Measurements from ENCODE around the gene IL9R.
"Not testable (repeated sequence)": the region's sequence is repeated elsewhere in the genome, so short reads cannot be mapped to it uniquely, and the experiment has no call there.

The IL9R gene

DNA sequence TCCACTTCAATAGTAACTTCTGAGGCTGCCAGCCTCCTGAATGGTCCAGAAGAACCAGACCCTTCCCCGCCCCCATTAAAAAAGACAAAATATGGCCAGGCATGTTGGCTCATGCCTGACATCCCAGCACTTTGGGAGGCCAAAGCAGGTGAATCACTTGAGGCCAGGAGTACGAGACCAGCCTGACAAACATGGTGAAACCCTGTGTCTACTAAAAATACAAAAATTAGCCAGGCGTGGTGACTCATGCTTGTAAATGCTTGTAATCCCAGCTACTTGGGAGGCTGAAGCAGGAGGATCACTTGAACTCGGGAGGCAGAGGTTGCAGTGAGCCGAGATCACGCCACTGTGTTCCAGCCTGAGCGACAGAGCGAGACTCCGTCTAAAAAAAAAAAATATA is 2.3 kb downstream of the IL9R start:
- not testable (repeated sequence) for H3K4me1 ChIP-seq (ENCODE audit: control insufficient read depth, insufficient read depth, low read length); H3K9ac ChIP-seq (ENCODE audit: low read depth, low read length); H3K9me3 ChIP-seq (ENCODE audit: control insufficient read depth, insufficient read depth, low read length); H3K36me3 ChIP-seq (ENCODE audit: control insufficient read depth, insufficient read depth, low read length); H3K27me3 ChIP-seq (ENCODE audit: control insufficient read depth, insufficient read depth, low read length); H3K4me3 ChIP-seq (ENCODE audit: low read depth, low read length)

DNA sequence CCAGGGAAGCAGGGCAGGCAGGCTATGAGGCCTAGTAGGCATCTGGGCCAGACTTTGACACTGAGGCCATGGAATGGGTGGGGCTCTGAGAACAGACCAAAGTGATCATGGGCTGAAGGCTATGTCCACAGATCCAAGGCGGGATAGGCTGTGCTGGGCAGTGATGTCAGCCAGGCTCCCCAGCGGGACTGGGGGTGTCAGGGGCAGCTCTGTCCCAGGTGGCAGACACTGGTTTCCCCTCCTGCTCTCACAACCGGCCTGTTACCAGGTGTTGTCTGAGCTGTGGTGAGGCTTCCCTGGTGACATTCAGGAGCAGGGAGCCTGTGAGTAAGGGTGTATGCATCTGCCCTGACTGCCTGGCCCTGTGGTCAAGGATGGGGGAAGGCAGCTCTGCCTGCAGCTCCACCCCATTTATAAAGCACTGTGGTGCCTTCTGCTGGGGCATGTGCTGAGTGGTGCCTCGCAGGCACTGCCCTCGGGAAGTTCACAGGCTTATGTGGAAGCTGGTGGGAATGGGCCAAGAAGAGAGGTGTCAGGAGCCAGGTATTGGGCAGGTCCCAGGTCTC is 2.9 kb downstream of the IL9R start:
- no peaks in the 10 kb centered on the region for H3K4me1 ChIP-seq (ENCODE audit: control insufficient read depth, insufficient read depth, low read length)
- no peak overlapping the region for H3K9ac ChIP-seq (ENCODE audit: low read depth, low read length)
- H3K4me3 ChIP-seq (ENCODE audit: low read depth, low read length): no peak overlapping the region
- no peaks in the 10 kb centered on the region for H3K27me3 ChIP-seq (ENCODE audit: control insufficient read depth, insufficient read depth, low read length)
- no peaks in the 10 kb centered on the region for H3K36me3 ChIP-seq (ENCODE audit: control insufficient read depth, insufficient read depth, low read length)
- peaks cover 5% of the 10 kb centered on the region for H3K9me3 ChIP-seq (ENCODE audit: control insufficient read depth, insufficient read depth, low read length)

DNA sequence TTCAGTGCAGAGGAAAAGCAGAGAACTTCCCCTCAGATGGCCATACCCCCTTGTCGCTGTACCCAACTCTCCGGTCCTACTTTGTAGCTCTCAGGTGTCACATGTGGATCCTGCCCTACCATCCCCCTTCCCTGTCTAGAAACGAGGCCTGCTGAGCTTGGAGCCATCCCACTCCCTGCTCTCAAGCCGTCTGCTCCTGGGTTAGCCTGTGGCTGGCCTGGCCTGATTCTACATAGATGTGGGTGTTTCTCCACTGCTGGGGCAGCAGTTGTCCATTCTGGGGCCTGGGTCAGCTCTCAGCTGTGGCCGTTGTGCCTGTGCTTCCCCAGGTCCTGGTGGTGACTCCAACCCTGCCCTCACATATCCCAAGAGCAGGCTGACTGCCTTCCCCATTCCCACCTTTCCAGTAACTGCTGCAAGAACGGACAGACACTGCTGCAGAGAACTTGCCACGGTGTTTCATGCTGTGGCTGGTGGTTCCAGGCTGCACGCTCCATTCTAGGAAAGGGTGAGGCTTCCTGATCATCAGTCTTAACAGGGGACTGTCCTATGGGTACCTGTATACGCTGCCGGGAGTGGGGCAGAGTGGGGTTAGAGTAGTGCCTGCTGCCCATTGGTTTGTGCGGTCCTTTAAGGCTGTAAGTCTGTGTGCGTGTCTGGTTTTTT is 3.6 kb downstream of the IL9R start:
- H3K27me3 ChIP-seq (ENCODE audit: control insufficient read depth, insufficient read depth, low read length): no peaks in the 10 kb centered on the region
- H3K4me3 ChIP-seq (ENCODE audit: low read depth, low read length): no peak overlapping the region
- H3K9me3 ChIP-seq (ENCODE audit: control insufficient read depth, insufficient read depth, low read length): peaks cover 2% of the 10 kb centered on the region
- no peak overlapping the region for H3K9ac ChIP-seq (ENCODE audit: low read depth, low read length)
- no peaks in the 10 kb centered on the region for H3K36me3 ChIP-seq (ENCODE audit: control insufficient read depth, insufficient read depth, low read length)
- no peaks in the 10 kb centered on the region for H3K4me1 ChIP-seq (ENCODE audit: control insufficient read depth, insufficient read depth, low read length)

DNA sequence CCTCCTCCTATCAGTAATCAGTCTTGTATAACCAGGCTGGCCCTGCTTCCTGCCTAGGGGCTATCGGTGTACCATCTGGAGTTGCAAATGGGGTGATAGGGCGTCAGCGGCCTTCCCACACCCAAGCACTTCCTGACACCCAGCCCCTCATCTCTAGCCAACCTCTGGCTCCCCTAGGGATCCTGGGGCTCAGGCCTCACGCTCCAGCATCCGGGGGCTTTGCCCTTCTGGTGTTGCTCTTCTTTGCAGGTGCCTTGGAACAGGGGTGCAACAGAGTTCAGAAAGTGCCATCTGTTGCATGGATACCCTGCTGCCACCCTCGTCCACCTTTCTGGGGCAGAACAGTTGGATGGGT is 4.1 kb downstream of the IL9R start:
- H3K4me3 ChIP-seq (ENCODE audit: low read depth, low read length): no peak overlapping the region
- peaks cover 2% of the 10 kb centered on the region for H3K9me3 ChIP-seq (ENCODE audit: control insufficient read depth, insufficient read depth, low read length)
- no peaks in the 10 kb centered on the region for H3K36me3 ChIP-seq (ENCODE audit: control insufficient read depth, insufficient read depth, low read length)
- H3K4me1 ChIP-seq (ENCODE audit: control insufficient read depth, insufficient read depth, low read length): no peaks in the 10 kb centered on the region
- no peaks in the 10 kb centered on the region for H3K27me3 ChIP-seq (ENCODE audit: control insufficient read depth, insufficient read depth, low read length)
- H3K9ac ChIP-seq (ENCODE audit: low read depth, low read length): no peak overlapping the region

DNA sequence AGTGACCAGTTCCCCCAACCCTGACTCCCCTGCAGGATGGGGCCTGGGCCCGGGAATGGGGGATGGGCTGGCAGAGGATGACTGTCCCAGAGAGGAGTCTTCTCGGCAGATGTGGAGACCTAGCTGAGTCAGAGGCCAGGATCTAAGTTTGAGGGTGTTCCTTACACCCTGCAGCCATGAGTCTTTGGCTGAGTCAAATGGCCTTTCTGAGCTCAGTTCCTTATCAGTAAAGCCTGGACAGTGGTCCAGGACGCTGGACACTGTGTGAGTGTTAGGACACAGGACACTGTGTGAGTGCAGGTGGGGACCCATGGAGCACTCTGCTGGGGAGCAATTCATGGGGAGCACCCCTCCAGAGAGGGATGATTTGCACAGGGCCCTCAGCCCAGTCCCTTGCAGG is 5.0 kb downstream of the IL9R start:
- no peak overlapping the region for H3K9ac ChIP-seq (ENCODE audit: low read depth, low read length)
- peaks cover 2% of the 10 kb centered on the region for H3K9me3 ChIP-seq (ENCODE audit: control insufficient read depth, insufficient read depth, low read length)
- no peak overlapping the region for H3K4me3 ChIP-seq (ENCODE audit: low read depth, low read length)
- H3K36me3 ChIP-seq (ENCODE audit: control insufficient read depth, insufficient read depth, low read length): no peaks in the 10 kb centered on the region
- no peaks in the 10 kb centered on the region for H3K4me1 ChIP-seq (ENCODE audit: control insufficient read depth, insufficient read depth, low read length)
- H3K27me3 ChIP-seq (ENCODE audit: control insufficient read depth, insufficient read depth, low read length): no peaks in the 10 kb centered on the region

DNA sequence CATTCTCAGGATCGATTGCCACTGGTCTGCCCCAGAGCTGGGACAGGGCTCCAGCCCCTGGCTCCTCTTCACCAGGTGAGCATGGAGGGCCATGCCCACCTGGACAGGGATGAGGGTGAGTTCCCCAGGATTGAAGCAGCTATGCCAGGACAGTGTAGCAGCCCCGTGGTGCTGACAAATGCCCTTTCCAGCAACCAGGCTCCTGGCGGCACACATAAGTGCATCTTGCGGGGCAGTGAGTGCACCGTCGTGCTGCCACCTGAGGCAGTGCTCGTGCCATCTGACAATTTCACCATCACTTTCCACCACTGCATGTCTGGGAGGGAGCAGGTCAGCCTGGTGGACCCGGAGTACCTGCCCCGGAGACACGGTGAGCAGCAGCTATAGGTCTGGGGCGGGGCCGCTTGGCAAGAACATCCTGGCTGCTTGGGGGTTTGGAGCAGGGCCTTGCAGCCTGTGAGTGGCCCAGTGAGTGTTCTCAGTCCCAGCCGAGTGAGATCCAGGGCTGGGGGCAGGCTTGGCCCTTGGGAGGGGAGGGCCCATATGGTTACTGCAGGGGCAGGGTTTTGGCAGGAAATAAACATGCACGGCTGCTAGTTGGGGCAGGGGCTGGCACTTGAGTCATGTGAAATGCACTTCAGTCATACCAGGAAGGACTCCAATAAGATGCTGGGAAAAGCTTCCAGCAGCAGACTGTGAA is 6.1 kb downstream of the IL9R start:
- H3K4me3 ChIP-seq (ENCODE audit: low read depth, low read length): no peak overlapping the region
- no peak overlapping the region for H3K9ac ChIP-seq (ENCODE audit: low read depth, low read length)
- H3K27me3 ChIP-seq (ENCODE audit: control insufficient read depth, insufficient read depth, low read length): no peaks in the 10 kb centered on the region
- H3K4me1 ChIP-seq (ENCODE audit: control insufficient read depth, insufficient read depth, low read length): no peaks in the 10 kb centered on the region
- H3K9me3 ChIP-seq (ENCODE audit: control insufficient read depth, insufficient read depth, low read length): peaks cover 2% of the 10 kb centered on the region
- no peaks in the 10 kb centered on the region for H3K36me3 ChIP-seq (ENCODE audit: control insufficient read depth, insufficient read depth, low read length)

DNA sequence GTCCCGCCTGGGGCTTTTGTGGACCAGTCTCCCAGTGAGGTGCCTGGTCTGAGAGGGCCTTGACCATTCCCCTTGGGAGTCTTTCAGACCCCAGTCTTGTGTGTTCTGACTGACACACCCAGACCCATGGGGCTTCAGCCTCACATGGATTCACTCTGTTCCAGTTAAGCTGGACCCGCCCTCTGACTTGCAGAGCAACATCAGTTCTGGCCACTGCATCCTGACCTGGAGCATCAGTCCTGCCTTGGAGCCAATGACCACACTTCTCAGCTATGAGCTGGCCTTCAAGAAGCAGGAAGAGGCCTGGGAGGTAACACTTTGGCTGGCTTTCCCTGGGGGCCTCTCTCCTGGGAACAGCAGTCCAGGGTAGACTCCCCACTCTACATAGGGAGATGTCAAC is 6.8 kb downstream of the IL9R start:
- Histone ChIP-seq H3K9ac (ENCODE audit: low read depth, low read length) (no peak overlapping the region), H3K9me3 (ENCODE audit: control insufficient read depth, insufficient read depth, low read length) (peaks cover 2% of the 10 kb centered on the region), H3K36me3 (ENCODE audit: control insufficient read depth, insufficient read depth, low read length) (no peaks in the 10 kb centered on the region), H3K27me3 (ENCODE audit: control insufficient read depth, insufficient read depth, low read length) (no peaks in the 10 kb centered on the region), H3K4me3 (ENCODE audit: low read depth, low read length) (no peak overlapping the region), H3K4me1 (ENCODE audit: control insufficient read depth, insufficient read depth, low read length) (no peaks in the 10 kb centered on the region)

DNA sequence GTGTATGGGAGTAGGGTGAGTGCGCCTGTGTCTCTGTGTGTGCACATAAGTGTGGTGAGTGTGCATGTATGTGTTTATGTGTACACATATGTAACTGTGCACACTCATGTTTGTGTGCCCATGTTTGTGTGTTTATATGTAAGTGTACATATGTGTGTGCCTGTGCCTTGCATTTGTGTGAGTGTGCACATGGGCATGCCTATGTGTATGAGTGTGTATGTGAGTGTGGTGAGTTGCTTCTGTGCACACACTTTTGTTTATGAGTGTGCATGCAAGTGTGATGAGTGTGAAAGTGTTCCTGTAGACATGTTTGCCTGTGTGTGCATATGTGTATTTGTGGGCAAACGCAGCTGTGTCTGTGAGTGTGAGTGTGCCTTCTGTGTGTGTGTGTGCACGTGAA is 7.2 kb downstream of the IL9R start:
- H3K9ac ChIP-seq (ENCODE audit: low read depth, low read length): no peak overlapping the region
- H3K27me3 ChIP-seq (ENCODE audit: control insufficient read depth, insufficient read depth, low read length): no peaks in the 10 kb centered on the region
- no peak overlapping the region for H3K4me3 ChIP-seq (ENCODE audit: low read depth, low read length)
- H3K36me3 ChIP-seq (ENCODE audit: control insufficient read depth, insufficient read depth, low read length): no peaks in the 10 kb centered on the region
- H3K4me1 ChIP-seq (ENCODE audit: control insufficient read depth, insufficient read depth, low read length): no peaks in the 10 kb centered on the region
- peaks cover 2% of the 10 kb centered on the region for H3K9me3 ChIP-seq (ENCODE audit: control insufficient read depth, insufficient read depth, low read length)

DNA sequence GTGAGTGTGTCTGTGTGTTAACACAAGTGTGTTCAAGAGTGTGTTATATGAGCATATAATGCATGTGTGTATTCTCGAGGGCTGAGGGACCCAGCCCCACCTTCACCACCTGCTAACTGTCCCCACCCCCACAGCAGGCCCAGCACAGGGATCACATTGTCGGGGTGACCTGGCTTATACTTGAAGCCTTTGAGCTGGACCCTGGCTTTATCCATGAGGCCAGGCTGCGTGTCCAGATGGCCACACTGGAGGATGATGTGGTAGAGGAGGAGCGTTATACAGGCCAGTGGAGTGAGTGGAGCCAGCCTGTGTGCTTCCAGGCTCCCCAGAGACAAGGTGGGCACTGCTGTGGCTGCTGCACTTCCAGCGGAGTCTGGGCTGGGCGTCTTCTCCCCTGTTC is 7.6 kb downstream of the IL9R start:
- Histone ChIP-seq H3K36me3 (ENCODE audit: control insufficient read depth, insufficient read depth, low read length) (no peaks in the 10 kb centered on the region), H3K4me3 (ENCODE audit: low read depth, low read length) (no peak overlapping the region), H3K27me3 (ENCODE audit: control insufficient read depth, insufficient read depth, low read length) (no peaks in the 10 kb centered on the region), H3K9ac (ENCODE audit: low read depth, low read length) (no peak overlapping the region), H3K4me1 (ENCODE audit: control insufficient read depth, insufficient read depth, low read length) (no peaks in the 10 kb centered on the region), H3K9me3 (ENCODE audit: control insufficient read depth, insufficient read depth, low read length) (peaks cover 2% of the 10 kb centered on the region)

DNA sequence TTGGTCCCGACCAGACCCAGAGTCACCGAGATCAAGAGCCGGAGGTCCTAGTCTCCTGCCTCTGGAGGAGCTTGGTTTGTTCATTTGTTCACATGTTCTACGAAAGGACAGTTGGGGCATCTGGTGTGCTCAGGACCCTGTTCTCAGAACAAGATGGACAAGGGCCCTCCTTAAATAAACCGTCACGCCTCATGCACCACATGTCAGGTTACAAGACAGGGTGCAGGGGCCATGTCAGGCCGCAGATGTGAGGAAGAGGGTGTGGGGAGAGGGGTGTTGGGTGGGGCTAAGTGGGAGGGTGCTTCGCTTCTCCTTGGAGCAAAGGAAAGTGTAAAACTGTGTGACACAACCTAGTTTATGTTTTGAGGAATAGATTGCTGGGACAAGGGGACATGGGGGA is 9.0 kb downstream of the IL9R start:
- not testable (repeated sequence) for H3K27me3 ChIP-seq (ENCODE audit: control insufficient read depth, insufficient read depth, low read length); H3K9me3 ChIP-seq (ENCODE audit: control insufficient read depth, insufficient read depth, low read length); H3K4me1 ChIP-seq (ENCODE audit: control insufficient read depth, insufficient read depth, low read length); H3K36me3 ChIP-seq (ENCODE audit: control insufficient read depth, insufficient read depth, low read length); H3K9ac ChIP-seq (ENCODE audit: low read depth, low read length); H3K4me3 ChIP-seq (ENCODE audit: low read depth, low read length)

DNA sequence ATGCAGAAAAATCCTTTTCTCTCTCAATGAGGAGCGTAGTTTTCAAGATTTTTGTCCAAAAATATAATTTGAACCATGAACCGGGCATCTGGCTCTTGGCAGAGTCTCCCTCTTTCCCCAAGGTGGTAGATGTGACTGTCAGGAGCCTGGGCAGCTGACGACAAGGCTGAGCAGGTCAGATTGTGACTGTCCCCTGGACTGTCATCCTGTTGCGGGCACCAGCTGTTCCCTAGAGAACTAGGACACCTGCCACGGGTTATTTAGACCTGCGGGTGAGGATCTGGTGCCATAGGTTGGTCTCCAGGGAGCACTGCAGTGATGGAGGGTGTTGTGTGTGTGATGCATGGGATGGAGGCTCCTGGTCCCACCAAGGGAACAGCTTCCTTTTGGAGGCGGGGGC is 10.9 kb downstream of the IL9R start:
- not testable (repeated sequence) for H3K9ac ChIP-seq (ENCODE audit: low read depth, low read length); H3K4me3 ChIP-seq (ENCODE audit: low read depth, low read length); H3K9me3 ChIP-seq (ENCODE audit: control insufficient read depth, insufficient read depth, low read length); H3K27me3 ChIP-seq (ENCODE audit: control insufficient read depth, insufficient read depth, low read length); H3K4me1 ChIP-seq (ENCODE audit: control insufficient read depth, insufficient read depth, low read length); H3K36me3 ChIP-seq (ENCODE audit: control insufficient read depth, insufficient read depth, low read length)

DNA sequence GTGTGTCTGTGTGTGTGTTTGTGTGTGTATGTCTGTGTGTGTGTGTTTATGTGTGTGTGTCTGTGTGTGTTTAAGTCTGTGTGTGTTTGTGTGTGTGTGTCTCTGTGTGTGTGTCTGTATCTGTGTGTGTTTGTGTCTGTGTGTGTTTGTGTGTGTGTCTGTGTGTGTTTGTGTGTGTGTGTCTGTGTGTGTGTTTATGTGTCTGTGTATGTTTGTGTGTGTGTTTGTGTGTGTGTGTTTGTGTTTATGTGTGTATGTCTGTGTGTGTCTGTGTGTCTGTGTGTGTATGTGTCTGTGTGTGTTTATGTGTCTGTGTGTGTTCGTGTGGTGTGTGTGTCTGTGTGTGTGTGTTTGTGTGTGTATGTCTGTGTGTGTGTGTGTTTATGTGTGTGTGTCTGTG is 11.4 kb downstream of the IL9R start:
- H3K4me1 ChIP-seq (ENCODE audit: control insufficient read depth, insufficient read depth, low read length): no peaks in the 10 kb centered on the region
- peaks cover 2% of the 10 kb centered on the region for H3K9me3 ChIP-seq (ENCODE audit: control insufficient read depth, insufficient read depth, low read length)
- no peak overlapping the region for H3K4me3 ChIP-seq (ENCODE audit: low read depth, low read length)
- no peaks in the 10 kb centered on the region for H3K36me3 ChIP-seq (ENCODE audit: control insufficient read depth, insufficient read depth, low read length)
- H3K9ac ChIP-seq (ENCODE audit: low read depth, low read length): no peak overlapping the region
- H3K27me3 ChIP-seq (ENCODE audit: control insufficient read depth, insufficient read depth, low read length): no peaks in the 10 kb centered on the region
